ENCODE results near the gene FBXO10. TPM values are rescaled to one million over a fixed set of nuclear protein-coding genes. Genes with fewer than 3 reads are reported as not detected.
"Not testable (repeated sequence)": the region's sequence is repeated elsewhere in the genome, so short reads cannot be mapped to it uniquely, and the experiment has no call there.

Gene FBXO10
- total and polyA plus RNA-seq, 2 of the 8 experiments (the other 6 are each of a cell fraction or from before 2014, with no cell fraction given): 13.1 to 13.9 TPM

DNA sequence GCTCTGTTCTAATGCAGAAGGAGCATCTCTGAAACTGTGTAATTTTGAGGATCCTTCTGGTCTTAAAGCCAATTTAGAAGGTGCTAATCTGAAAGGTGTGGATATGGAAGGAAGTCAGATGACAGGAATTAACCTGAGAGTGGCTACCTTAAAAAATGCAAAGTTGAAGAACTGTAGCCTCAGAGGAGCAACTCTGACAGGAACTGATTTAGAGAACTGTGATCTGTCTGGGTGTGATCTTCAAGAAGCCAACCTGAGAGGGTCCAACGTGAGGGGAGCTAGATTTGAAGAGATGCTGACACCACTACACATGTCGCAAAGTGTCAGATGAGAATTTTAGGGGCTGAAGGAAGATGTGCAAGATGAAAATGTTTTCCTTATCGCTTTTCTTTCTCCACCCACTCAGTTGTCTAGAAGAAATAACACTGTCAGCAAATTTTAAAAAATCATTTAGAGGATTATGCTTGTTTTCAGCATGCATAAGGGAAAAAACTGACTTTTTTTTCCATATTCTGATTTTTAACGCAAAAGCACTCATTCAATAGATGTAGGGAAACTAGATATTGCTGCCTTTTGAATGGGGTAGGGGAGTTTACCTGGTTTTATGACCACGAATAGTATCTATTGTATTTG is 98.1 kb downstream of the FBXO10 start:
- whole genome bisulfite sequencing, 2 experiments (ENCODE audit: extremely low coverage in 1 of 2, insufficient coverage in 1 of 2, insufficient read length in 1 of 2, insufficient replicate concordance in 2 of 2, low coverage in 1 of 2, low lambda C conversion rate in 2 of 2, missing lambda C conversion rate in 1 of 2): 88% methylated on average over 5 of the region's 5 CpGs; no CpG with 5 or more reads in 1 of the 2 experiments
- H2AK5ac ChIP-seq (ENCODE audit: low read depth, low read length); H2BK15ac ChIP-seq (ENCODE audit: low read length); H3K4ac ChIP-seq (replicated peaks; ENCODE audit: insufficient read length, low read depth, low read length); H2BK20ac ChIP-seq (ENCODE audit: low read length); H2BK5ac ChIP-seq (ENCODE audit: low read depth, low read length); H2BK12ac ChIP-seq (ENCODE audit: low read depth, low read length); H3K23ac ChIP-seq (ENCODE audit: insufficient read length); H4K5ac ChIP-seq (ENCODE audit: insufficient read length, low read depth, low read length); H3K9ac ChIP-seq (replicated peaks in 1 of 4; ENCODE audit: extremely low read depth in 1 of 4, low read depth in 3 of 4, low read length in 3 of 4); POLR2A ChIA-PET (ENCODE audit: partially characterized antibody); H3K23me2 ChIP-seq (ENCODE audit: low read depth, low read length); H3K18ac ChIP-seq (ENCODE audit: extremely low read depth, low read length); H3K4me1 ChIP-seq (replicated peaks in 1 of 4; ENCODE audit: control insufficient read depth in 3 of 4, insufficient read depth in 4 of 4, low read length in 3 of 4); H3K79me2 ChIP-seq (ENCODE audit: control insufficient read depth in 1 of 2, insufficient read depth in 2 of 2, low read length in 2 of 2); H3K4me3 ChIP-seq (ENCODE audit: extremely low read depth in 1 of 4, insufficient read depth in 2 of 4, low read depth in 3 of 4, low read length in 4 of 4); H2AFZ ChIP-seq (ENCODE audit: low read length); H4K91ac ChIP-seq (replicated peaks; ENCODE audit: insufficient read length, low read length); FAIRE-seq; H2BK120ac ChIP-seq (replicated peaks; ENCODE audit: low read depth, low read length); H4K20me1 ChIP-seq (replicated peaks in 1 of 2; ENCODE audit: control insufficient read depth in 1 of 2, insufficient read depth in 2 of 2, low read length in 2 of 2); H3K27ac ChIP-seq (ENCODE audit: low read depth, low read length); H3K36me3 ChIP-seq (ENCODE audit: control insufficient read depth in 2 of 4, insufficient read depth in 4 of 4, low read length in 3 of 4); CTCF ChIA-PET (ENCODE audit: partially characterized antibody); H3K4me2 ChIP-seq (ENCODE audit: insufficient read depth in 1 of 2, low read depth in 2 of 2, low read length in 2 of 2); H4K8ac ChIP-seq (ENCODE audit: extremely low read depth, insufficient read depth, low read length); H3K79me1 ChIP-seq (ENCODE audit: low read depth, low read length); H3K27me3 ChIP-seq (replicated peaks in 1 of 4; ENCODE audit: control insufficient read depth in 3 of 4, extremely low read depth in 1 of 4, insufficient read depth in 3 of 4, low read length in 3 of 4); H3K14ac ChIP-seq (ENCODE audit: insufficient read length); DNase-seq (ENCODE audit: low read depth in 1 of 2, low spot score in 2 of 2); H3K56ac ChIP-seq (replicated peaks; ENCODE audit: insufficient read length, low read depth, low read length): not testable (repeated sequence)
- H3K9me3 ChIP-seq (ENCODE audit: insufficient read depth in 2 of 2, low read depth in 1 of 2, low read length in 1 of 2): peaks cover 13 to 15% of the 10 kb centered on the region in 2 experiments; a peak in 3 of 4 replicates
- TF ChIP-seq MAFK (IDR thresholded peaks at IDR 0.05; ENCODE audit: low read depth, low read length): peak; percentile 59; the same call in 1 of the 2 replicates
